IPS-18c (cell line): ENCODE data around the gene ZDHHC21.

ENCODE experiments used
- H3K4me3 ChIP-seq: 2 replicates; pipeline ENCODE4 v1.7.0; 2013; ENCODE audit warnings: low read depth, mild to moderate bottlenecking, low read length, moderate library complexity; ENCODE audit not compliant: insufficient read depth
- H3K9me3 ChIP-seq: one replicate; pipeline ENCODE4 v1.6.1; 2013; ENCODE audit warnings: mild to moderate bottlenecking, low read length, moderate library complexity; ENCODE audit not compliant: control insufficient read depth, insufficient read depth

The ZDHHC21 gene

DNA sequence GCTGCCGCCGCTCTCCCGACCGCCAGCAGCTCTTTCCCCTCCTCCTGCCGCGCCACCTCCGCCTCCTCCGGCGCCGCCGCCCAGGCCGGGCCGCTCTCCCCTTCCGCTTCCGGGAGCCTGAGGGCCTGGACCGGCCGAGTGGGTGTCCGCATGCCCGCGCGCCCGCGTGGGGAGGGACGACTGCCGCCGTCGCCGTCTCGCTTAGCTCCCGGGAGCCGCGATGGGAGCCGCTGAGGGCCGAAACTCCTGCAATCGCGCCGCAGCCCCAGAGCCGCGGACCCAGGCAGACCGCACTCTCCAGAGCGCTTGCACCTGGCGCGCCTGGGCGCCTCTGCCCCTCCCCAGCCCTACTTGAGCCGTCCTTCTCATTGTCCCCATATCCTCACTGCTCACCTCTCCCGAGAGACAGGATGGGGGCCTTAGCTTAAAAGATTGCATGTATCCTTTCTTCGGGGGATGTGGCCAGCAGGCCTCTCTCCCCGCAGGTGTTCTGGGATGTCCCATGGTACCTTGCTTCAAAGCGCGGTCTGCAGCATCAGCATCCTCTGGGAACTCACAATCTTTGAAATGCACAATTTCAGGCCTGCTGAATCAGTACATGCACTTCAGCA lies at the start of gene ZDHHC21:
Gene ZDHHC21, minus strand, starts transcription at position 182 of the 611 bp plus-strand sequence. CDS start 19,092 bp downstream, outside the sequence.
- Histone ChIP-seq H3K9me3 (no peaks in the 10 kb centered on the region), H3K4me3 (peak within 1 kb of the TSS; percentile 81)

DNA sequence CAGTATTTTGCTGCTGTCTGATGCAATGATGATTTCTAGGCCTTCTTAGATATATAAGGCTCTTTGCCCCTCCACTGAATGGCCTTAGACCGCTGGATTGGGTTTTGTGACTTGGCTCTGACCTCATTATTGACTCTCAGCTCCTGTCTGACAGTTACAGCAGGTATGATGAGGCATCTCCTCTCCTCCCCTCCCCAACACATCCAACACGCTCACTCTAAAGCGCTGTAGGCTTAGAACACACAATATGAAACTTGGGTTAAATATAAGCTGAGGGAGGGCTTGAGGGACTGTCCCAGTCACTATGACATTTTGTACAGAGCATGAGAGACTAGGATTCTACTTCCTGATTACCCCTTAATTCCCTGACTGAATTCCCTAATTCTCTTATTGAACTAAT lies 48.1 kb upstream of the ZDHHC21 start:
- Histone ChIP-seq H3K4me3 (no peak overlapping the region), H3K9me3 (no peaks in the 10 kb centered on the region)

- H3K4me3 ChIP-seq = no peak overlapping the region
- H3K9me3 ChIP-seq = no peaks in the 10 kb centered on the region
These were observed 39.9 kb upstream of the ZDHHC21 start for GRCh38 chr9:14733133-14733532.

DNA sequence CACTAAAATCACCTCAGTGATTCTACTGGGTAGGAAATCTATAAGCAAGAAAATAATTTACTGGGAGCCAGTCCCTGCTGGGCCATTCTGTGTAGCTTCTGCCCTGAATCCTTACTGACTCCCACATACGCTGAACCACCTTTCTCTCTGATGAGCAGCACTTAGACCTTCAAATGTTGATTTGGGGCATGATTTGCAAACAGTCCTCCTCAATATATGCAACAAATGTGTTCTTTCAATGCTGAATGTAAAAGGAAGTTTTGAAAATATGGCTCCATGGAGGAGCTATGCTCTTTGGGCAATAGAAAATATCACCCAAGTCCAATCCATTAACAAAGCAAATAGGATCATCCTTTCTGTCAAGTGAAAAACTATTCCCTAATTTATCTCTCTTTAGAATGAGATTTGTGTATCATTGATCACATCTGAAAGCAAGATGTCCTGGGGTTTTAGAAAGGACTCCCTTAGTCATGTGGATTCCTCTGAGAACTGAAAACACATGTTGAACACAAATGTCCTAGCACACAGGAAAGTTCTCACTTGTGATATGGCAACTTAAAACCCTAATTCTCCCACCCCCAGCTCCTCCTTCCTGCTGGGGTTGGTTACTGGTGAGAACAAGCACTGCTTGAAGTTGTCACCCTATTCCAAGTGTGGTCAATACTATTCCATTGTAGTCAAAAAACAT lies 38.2 kb upstream of the ZDHHC21 start:
- no peak overlapping the region for H3K4me3 ChIP-seq
- H3K9me3 ChIP-seq = no peaks in the 10 kb centered on the region

GRCh38 chr9:14730461-14730898 lies 37.2 kb upstream of the ZDHHC21 start:
- H3K4me3 ChIP-seq = no peak overlapping the region
- no peaks in the 10 kb centered on the region for H3K9me3 ChIP-seq

DNA sequence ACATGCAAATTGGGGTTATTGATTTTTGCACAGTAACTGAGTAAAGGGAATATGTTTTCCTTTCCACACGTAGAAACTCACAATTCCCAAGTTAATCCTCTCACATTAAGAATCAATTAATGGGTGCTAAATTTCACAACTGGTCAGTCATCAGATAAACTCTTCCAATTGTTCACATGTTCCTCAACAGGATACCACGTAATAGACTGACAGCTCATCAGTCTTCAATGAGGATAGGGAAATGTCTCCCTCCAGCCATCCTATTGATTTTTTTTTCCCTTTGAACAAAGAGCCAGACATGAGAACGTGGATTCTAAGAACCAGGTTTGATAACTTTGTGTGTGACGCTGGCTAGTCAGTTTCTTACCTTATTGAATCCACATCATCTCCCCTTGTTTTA lies 30.1 kb upstream of the ZDHHC21 start:
- Histone ChIP-seq H3K9me3 (no peaks in the 10 kb centered on the region), H3K4me3 (no peak overlapping the region)

DNA sequence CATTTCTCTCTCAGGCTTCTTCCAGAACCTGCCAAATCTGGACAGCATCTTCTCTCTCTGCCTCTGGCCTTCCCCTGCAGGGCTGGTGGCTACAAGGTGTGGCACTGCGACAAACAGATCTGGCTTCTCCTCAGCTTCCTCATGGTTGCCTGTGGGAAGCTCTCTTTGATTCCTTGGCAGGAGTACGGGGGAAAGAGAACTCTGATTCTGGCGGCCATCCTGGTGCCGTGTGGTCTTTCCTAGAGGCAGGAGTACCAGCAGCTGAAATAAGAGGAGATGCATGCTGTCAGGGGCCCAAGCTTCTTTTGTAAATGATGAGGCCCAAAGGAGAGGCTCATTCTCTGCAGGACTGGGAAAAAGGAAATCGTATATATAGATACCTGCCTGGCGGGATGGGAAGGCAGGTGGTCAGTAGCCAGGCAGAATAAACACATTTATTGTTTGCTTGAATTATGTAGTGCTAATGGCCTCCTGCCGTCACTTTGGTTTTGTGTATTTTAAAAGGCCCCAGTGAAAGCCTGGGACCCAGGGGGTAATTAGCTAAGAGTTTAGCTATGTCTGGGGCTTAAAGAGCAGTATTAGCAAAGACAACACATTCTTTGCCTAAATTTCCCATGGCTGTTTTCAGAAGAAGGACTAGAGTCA lies 29.3 kb upstream of the ZDHHC21 start, which contains the start of gene CER1:
Gene CER1, minus strand, starts transcription at position 343 of the 645 bp plus-strand sequence. Its CDS starts 61 bp downstream, at position 282.
- Histone ChIP-seq H3K9me3 (no peaks in the 10 kb centered on the region), H3K4me3 (no peak within 1 kb of the TSS)

DNA sequence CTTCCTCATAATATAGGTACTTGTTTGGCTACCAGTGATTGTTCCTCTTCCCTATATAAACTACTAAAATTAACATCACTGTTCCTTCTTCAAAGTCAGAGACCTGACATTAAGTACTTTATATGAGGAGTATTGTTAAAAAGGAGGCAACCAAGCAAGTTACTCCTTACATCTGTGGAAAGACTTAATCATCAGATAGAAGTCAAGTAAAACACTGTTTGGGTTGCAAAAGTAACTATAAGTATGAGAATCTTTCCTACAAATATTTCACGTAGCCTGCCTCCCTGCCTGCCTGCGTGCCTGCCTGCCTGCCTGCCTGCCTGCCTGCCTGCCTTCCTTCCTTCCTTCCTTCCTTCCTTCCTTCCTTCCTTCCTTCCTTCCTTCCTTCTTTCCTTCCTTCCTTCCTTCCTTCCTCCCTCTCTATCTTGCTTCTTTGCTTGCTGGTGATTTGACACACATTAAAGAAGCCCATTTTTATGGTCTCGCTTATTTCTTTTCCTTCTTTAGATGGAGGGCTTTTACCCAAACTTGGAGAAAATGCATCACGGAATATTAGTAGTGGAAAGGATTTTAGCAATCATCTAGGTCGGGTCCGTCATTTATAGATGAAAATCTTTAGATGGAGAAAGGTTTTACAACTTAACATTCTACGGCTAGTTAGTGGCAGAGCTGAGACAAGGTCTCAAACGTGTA lies 26.1 kb upstream of the ZDHHC21 start:
- no peaks in the 10 kb centered on the region for H3K9me3 ChIP-seq
- no peak overlapping the region for H3K4me3 ChIP-seq

- H3K4me3 ChIP-seq = no peak overlapping the region
- H3K9me3 ChIP-seq = no peaks in the 10 kb centered on the region
These were observed 21.9 kb upstream of the ZDHHC21 start for GRCh38 chr9:14715102-14715501.

DNA sequence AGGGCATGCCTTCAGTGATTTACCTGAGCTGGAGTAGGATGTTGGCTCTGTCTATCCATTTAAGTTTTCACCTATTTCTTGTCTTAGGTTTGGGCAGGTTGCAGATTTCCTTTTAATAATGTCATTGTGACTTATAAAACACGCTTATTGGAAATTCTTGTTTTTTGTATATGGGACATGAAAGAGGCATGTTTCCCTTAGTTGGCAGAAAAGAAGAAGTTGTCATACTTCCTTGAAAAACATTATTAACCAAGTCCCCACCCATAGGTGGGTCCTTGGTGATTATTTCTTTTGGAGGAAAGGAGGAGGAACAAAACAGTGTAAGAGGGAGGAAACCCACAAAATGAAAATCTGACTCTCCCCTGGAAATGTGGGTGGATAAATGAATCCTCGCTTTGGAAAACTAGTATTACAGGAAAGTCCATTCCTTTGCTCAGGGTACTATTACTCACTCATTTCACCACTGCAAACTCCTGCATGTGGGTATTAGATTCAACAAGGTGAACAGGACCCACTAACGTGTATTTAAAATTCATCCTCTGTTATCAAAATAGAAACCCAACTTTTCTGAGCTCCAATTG lies 20.0 kb upstream of the ZDHHC21 start:
- no peak overlapping the region for H3K4me3 ChIP-seq
- H3K9me3 ChIP-seq = no peaks in the 10 kb centered on the region

- Histone ChIP-seq H3K9me3 (no peaks in the 10 kb centered on the region), H3K4me3 (no peak overlapping the region)
These were observed 17.6 kb upstream of the ZDHHC21 start for GRCh38 chr9:14710804-14711203.

DNA sequence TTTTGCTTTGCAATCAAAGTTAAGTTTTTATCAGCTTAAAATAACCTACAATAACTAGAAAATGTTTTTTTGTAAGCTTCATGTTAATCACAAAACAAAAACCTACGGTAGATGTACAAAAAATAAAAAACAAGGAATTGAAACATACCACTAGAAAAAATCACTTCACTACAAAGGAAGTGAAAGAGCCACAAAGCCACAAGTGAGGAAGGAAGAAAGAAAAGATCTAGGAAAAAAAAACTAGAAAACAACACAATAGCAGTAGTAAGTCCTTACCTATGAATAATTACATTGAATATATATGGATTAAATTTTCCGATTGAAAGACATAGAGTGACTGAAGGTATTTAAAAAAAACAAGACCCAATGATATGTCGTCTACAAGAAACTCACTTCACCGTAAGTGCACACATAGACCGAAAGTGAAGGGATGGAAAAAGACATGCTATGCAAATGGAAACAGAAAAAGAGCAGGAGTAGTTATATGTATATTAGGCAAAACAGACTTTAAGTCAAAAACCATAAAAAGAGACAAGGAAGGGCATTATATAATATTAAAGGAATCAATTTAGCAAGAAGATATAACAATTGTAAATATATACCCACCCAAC lies 13.4 kb upstream of the ZDHHC21 start:
- Histone ChIP-seq H3K4me3 (no peak overlapping the region), H3K9me3 (no peaks in the 10 kb centered on the region)

- Histone ChIP-seq H3K9me3 (no peaks in the 10 kb centered on the region), H3K4me3 (no peak overlapping the region)
These were observed 11.8 kb upstream of the ZDHHC21 start for GRCh38 chr9:14705079-14705478.

DNA sequence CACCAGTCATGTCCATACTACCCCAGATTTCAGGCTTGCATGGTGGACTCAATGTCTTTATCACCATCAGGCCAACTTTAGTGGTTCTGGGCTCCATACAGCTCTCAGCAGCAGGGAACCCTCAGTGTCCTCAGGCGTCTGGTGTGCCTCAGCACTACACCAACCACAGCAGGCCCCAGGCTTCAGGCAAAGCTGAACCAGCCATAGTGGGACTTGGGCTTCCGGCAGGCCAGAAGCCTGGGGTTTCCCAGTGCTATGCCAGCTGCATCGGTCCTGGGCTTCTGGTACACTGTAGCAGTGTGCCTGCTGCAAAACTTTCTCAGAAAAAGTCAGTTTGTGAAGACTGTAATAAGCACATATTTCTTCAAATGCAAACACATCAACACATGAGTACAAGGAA lies 11.0 kb upstream of the ZDHHC21 start:
- no peak overlapping the region for H3K4me3 ChIP-seq
- H3K9me3 ChIP-seq = no peaks in the 10 kb centered on the region

- Histone ChIP-seq H3K9me3 (no peaks in the 10 kb centered on the region), H3K4me3 (no peak overlapping the region)
These were observed 9.0 kb upstream of the ZDHHC21 start for GRCh38 chr9:14702200-14702720.

- Histone ChIP-seq H3K9me3 (no peaks in the 10 kb centered on the region), H3K4me3 (peak overlapping the region; percentile 81)
These were observed 572 bp downstream of the ZDHHC21 start for GRCh38 chr9:14692470-14693250.
